Natural killer cell (primary cell): ENCODE measurements around the gene RTF2. TPM values are rescaled to one million over a fixed set of nuclear protein-coding genes. Genes with fewer than 3 reads are reported as not detected.

Experiments
- ATAC-seq, 3 donors: fragments of 150-1000 bp in 2 of 3; fragments of 200-7000 bp in 1 of 3; cut with Tn5 transposase; 1 replicate in 1 of 3; 2 replicates in 2 of 3; pipeline ENCODE4 v1.10.0; 2021; ENCODE audit warnings: mild to moderate bottlenecking in 2 of 3, moderate library complexity in 2 of 3
- DNase-seq, 2 donors: peaks; one replicate each; pipeline versions ENCODE4 v3.0.0 to v3.0.0-alpha.2; 2013 to 2021; ENCODE audit warnings: mixed read lengths in 1 of 2
- H3K27ac ChIP-seq: one replicate; pipeline ENCODE4 v1.5.1; 2013; ENCODE audit warnings: mild to moderate bottlenecking, low read length
- H3K27me3 ChIP-seq: one replicate; pipeline ENCODE4 v1.6.1; 2013; ENCODE audit warnings: low read length; ENCODE audit not compliant: control insufficient read depth, insufficient read depth
- H3K36me3 ChIP-seq: one replicate; pipeline ENCODE4 v1.6.1; 2013; ENCODE audit warnings: low read length; ENCODE audit not compliant: control insufficient read depth, insufficient read depth
- H3K4me1 ChIP-seq: one replicate; pipeline ENCODE4 v1.6.1; 2013; ENCODE audit warnings: low read length; ENCODE audit not compliant: control insufficient read depth, insufficient read depth
- H3K4me3 ChIP-seq: one replicate; pipeline ENCODE4 v1.5.1; 2013; ENCODE audit warnings: low read length
- H3K9me3 ChIP-seq: one replicate; pipeline ENCODE4 v1.6.1; 2013; ENCODE audit warnings: low read length; ENCODE audit not compliant: control insufficient read depth, insufficient read depth
- H3K27ac Mint-ChIP-seq, 2 donors: one replicate each; pipeline ENCODE4 v1.8.0; 2022; ENCODE audit warnings: mild to moderate bottlenecking in 2 of 2, mixed read lengths in 2 of 2, moderate library complexity in 1 of 2
- H3K27me3 Mint-ChIP-seq, 2 donors: one replicate each; pipeline ENCODE4 v1.8.0; 2022; ENCODE audit warnings: low read depth in 2 of 2, mixed read lengths in 2 of 2
- H3K36me3 Mint-ChIP-seq: one replicate; pipeline ENCODE4 v1.8.0; 2022; ENCODE audit warnings: mixed read lengths
- H3K4me1 Mint-ChIP-seq, 2 donors: one replicate each; pipeline ENCODE4 v1.8.0; 2022; ENCODE audit warnings: mixed read lengths in 2 of 2
- H3K4me3 Mint-ChIP-seq: one replicate; pipeline ENCODE4 v1.8.0; 2022; ENCODE audit warnings: mild to moderate bottlenecking, moderate library complexity, mixed read lengths
- H3K9me3 Mint-ChIP-seq, 2 donors: one replicate each; pipeline ENCODE4 v1.8.0; 2022; ENCODE audit warnings: mixed read lengths in 2 of 2
- WGBS: methylation state at CpG from one replicate; pipeline ENCODE4 v1.1.7; 2013; ENCODE audit warnings: missing lambda C conversion rate; ENCODE audit not compliant: insufficient coverage; 5-methylcytosine and 5-hydroxymethylcytosine counted together
- intact Hi-C: fragments of 100-400 bp; cut with micrococcal nuclease; formaldehyde crosslinking; loops from one replicate; pipeline ENCODE4 v1.14.2; 2022
- total RNA-seq, 4 donors: library from RNA; stranded (reverse); fragments of 120-200 nt in 1 of 4; gene quantifications; one replicate each; pipeline versions ENCODE4 v1.2.3 to v1.2.4, GENCODE V29; 2013 to 2022
- TF ChIP-seq, protein P1 (sequence below): fragments of 200-600 bp; IDR thresholded peaks from one replicate; pipeline ENCODE4 v1.8.0; 2022; ENCODE audit warnings: antibody characterized with exemption

RTF2 gene
- total RNA-seq, 3 donors from 2014 or later (not counting 1 experiment from before 2014, with no cell fraction given) = 81.5 to 89.1 (median 83.4) TPM

DNA sequence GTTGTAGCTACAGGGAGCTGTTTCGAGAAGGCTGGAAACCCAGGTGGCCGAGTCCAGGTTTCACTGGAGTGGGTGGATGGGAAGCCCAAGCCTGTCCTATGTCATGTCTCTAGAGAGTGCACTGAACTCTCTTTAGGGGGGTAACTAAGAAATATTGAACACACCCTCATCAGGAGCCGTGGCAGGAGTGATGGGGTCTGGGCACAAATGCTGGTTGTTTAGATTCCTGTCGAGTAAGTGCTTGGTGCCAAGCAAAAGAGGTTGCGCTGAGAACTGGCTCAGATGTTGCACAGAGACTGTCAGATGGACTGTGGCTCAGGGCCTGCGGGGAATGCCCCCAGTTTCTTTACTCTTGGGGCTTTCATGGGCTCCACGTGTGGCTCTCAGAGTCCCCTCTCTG is 48.8 kb downstream of the RTF2 start:
- intact Hi-C loops = no loop called here
- Histone ChIP-seq H3K27ac (no peak overlapping the region), H3K4me1 (no peaks in the 10 kb centered on the region), H3K4me3 (no peak overlapping the region), H3K36me3 (peaks cover 60% of the 10 kb centered on the region), H3K9me3 (peaks cover 31% of the 10 kb centered on the region), H3K27me3 (no peaks in the 10 kb centered on the region)
- TF ChIP-seq, protein P1, sequence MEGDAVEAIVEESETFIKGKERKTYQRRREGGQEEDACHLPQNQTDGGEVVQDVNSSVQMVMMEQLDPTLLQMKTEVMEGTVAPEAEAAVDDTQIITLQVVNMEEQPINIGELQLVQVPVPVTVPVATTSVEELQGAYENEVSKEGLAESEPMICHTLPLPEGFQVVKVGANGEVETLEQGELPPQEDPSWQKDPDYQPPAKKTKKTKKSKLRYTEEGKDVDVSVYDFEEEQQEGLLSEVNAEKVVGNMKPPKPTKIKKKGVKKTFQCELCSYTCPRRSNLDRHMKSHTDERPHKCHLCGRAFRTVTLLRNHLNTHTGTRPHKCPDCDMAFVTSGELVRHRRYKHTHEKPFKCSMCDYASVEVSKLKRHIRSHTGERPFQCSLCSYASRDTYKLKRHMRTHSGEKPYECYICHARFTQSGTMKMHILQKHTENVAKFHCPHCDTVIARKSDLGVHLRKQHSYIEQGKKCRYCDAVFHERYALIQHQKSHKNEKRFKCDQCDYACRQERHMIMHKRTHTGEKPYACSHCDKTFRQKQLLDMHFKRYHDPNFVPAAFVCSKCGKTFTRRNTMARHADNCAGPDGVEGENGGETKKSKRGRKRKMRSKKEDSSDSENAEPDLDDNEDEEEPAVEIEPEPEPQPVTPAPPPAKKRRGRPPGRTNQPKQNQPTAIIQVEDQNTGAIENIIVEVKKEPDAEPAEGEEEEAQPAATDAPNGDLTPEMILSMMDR = no peak
- no peak overlapping the region for H3K4me3 Mint-ChIP-seq
- ATAC-seq (no peak), DNase-seq (no peak)
- peaks cover 27% of the 10 kb centered on the region for H3K36me3 Mint-ChIP-seq
- H3K9me3 Mint-ChIP-seq = peaks cover 0 to 6% of the 10 kb centered on the region in 2 donors
- no peaks in the 10 kb centered on the region for H3K27me3 Mint-ChIP-seq
- no peak overlapping the region for H3K27ac Mint-ChIP-seq
- 96% methylated on average over 7 of the region's 7 CpGs for WGBS
- no peaks in the 10 kb centered on the region for H3K4me1 Mint-ChIP-seq

DNA sequence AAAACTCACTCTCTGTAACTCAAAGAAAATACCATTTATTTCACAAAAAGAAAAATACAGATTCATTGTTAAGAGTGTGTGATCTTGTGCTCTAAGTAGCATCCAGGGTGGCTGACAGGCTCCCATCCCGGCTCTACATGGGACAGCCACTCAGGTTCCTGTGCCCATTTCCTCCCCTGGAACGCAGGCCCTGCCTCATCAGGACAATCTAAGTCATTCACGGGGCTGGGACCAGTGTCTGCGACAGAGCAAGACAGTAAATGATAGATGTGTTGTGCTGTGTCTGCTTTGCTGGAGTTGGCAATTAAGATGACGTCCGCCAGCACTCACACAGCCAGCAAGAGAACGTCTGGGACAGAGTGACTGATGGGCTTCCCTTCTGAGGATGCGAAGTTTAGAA is 49.2 kb downstream of the RTF2 start:
- Mint-ChIP-seq H3K27ac (no peak overlapping the region), H3K4me3 (no peak overlapping the region), H3K27me3 (no peaks in the 10 kb centered on the region), H3K9me3 (peaks cover 0 to 6% of the 10 kb centered on the region in 2 donors), H3K36me3 (peaks cover 27% of the 10 kb centered on the region), H3K4me1 (no peaks in the 10 kb centered on the region)
- no peaks in the 10 kb centered on the region for H3K4me1 ChIP-seq
- TF ChIP-seq, protein P1 = no peak
- DNase-seq (no peak), ATAC-seq (no peak)
- no peak overlapping the region for H3K27ac ChIP-seq
- H3K9me3 ChIP-seq = peaks cover 33% of the 10 kb centered on the region
- intact Hi-C loops = no loop called here
- H3K27me3 ChIP-seq = no peaks in the 10 kb centered on the region
- H3K4me3 ChIP-seq = no peak overlapping the region
- peaks cover 57% of the 10 kb centered on the region for H3K36me3 ChIP-seq
- 95% methylated on average over 8 of the region's 8 CpGs for WGBS

DNA sequence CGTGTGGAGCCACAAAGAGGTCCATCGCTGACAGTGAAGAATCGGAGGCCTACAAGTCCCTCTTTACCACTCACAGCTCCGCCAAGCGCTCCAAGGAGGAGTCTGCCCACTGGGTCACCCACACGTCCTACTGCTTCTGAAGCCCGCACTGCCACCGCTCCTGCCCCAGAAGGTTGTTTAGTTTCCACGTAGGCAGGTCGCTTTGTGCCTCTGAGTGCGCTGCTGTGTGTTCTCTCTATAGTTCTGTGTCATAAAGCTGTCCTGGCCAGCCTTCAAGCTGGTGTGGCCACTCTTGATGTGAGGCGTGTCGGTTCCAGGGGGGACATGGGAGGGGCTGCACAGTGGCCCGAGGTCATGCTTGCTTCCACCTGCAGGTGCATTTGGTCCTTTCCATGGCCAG is 49.7 kb downstream of the RTF2 start:
- no peak overlapping the region for H3K4me3 ChIP-seq
- no peak overlapping the region for H3K27ac Mint-ChIP-seq
- peaks cover 53% of the 10 kb centered on the region for H3K36me3 ChIP-seq
- H3K27me3 ChIP-seq = no peaks in the 10 kb centered on the region
- DNase-seq = no peak
- intact Hi-C loops = no loop called here
- no peak overlapping the region for H3K4me3 Mint-ChIP-seq
- 97% methylated on average over 14 of the region's 14 CpGs for WGBS
- peaks cover under 1 to 6% of the 10 kb centered on the region in 2 donors for H3K9me3 Mint-ChIP-seq
- TF ChIP-seq, protein P1 = no peak
- no peaks in the 10 kb centered on the region for H3K4me1 Mint-ChIP-seq
- no peaks in the 10 kb centered on the region for H3K4me1 ChIP-seq
- H3K36me3 Mint-ChIP-seq = peaks cover 27% of the 10 kb centered on the region
- ATAC-seq = no peak
- no peaks in the 10 kb centered on the region for H3K27me3 Mint-ChIP-seq
- H3K27ac ChIP-seq = no peak overlapping the region
- H3K9me3 ChIP-seq = peaks cover 33% of the 10 kb centered on the region

DNA sequence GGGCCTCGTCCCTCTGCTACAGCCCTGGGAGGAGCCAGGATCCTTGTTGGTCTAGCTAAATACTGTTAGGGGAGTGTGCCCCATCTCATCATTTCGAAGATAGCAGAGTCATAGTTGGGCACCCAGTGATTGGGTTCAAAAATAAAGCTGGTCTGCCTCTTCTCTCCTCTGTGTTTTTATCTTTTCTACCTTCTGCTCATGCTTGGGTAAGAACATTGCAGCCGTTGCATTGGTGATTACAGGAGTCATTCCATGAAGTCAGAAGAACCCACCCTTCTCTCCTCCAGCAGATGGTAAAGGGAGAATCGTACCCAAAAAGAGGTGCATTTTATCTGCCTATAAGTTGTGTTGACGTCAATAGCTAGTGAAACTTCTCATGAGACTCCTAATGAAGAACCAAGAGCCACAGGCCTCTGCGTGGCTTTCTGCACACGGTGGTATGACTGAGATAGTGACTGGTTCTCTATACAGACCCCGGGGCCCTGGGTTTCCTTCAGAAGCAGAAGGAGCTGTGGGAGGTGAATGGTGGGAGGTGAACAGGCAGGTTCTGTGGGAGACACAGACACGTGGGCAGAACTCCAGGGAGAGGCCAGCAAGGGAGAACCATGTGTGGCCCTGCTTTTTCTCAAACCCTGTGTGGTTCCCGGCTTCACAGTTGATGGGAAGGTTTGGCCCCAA is 50.4 kb downstream of the RTF2 start:
- H3K4me1 ChIP-seq = no peaks in the 10 kb centered on the region
- no peak overlapping the region for H3K4me3 ChIP-seq
- TF ChIP-seq, protein P1 = no peak
- H3K4me3 Mint-ChIP-seq = no peak overlapping the region
- peaks cover 27% of the 10 kb centered on the region for H3K36me3 Mint-ChIP-seq
- intact Hi-C loops = no loop called here
- peaks cover 33% of the 10 kb centered on the region for H3K9me3 ChIP-seq
- peaks cover 46% of the 10 kb centered on the region for H3K36me3 ChIP-seq
- 97% methylated on average over 10 of the region's 10 CpGs for WGBS
- no peaks in the 10 kb centered on the region for H3K27me3 ChIP-seq
- H3K9me3 Mint-ChIP-seq = peaks cover 2 to 6% of the 10 kb centered on the region in 2 donors
- peak overlapping the region in 1 of 2 donors; percentile 16 for H3K27ac Mint-ChIP-seq
- ATAC-seq (no peak), DNase-seq (no peak)
- H3K4me1 Mint-ChIP-seq = peaks cover 0 to 4% of the 10 kb centered on the region in 2 donors
- no peak overlapping the region for H3K27ac ChIP-seq
- no peaks in the 10 kb centered on the region for H3K27me3 Mint-ChIP-seq
